HG03108 (cell line): ENCODE data around the gene TIMM9.
"Not testable (repeated sequence)": the region's sequence is repeated elsewhere in the genome, so short reads cannot be mapped to it uniquely, and the experiment has no call there.

ENCODE experiments used
- ATAC-seq: cut with Tn5 transposase; IDR thresholded peaks from one replicate; pipeline ENCODE4 v1.9.1; 2021; ENCODE audit warnings: moderate library complexity; ENCODE audit not compliant: unreplicated experiment

TIMM9 gene

GRCh38 chr14:58398895-58399294, 28.4 kb downstream of the TIMM9 start:
- ATAC-seq = no peak

DNA sequence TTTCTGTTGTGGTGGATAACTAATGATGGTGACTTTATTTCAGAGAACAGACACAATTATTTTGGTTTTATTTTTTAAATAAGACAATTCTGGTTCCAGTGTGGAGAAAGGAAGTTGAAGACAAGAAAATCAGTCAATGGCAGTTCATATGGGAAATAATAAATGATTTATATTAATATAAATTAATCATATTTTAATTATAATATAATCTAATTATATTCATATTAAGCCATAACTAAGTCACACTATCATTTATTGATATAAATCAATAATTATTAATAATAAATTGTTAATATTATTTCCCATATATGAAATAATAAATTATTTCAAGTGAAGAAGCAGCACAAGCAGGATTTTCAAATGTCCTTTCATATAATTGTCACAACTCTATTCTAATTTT, 28.8 kb downstream of the TIMM9 start:
- ATAC-seq = no peak

DNA sequence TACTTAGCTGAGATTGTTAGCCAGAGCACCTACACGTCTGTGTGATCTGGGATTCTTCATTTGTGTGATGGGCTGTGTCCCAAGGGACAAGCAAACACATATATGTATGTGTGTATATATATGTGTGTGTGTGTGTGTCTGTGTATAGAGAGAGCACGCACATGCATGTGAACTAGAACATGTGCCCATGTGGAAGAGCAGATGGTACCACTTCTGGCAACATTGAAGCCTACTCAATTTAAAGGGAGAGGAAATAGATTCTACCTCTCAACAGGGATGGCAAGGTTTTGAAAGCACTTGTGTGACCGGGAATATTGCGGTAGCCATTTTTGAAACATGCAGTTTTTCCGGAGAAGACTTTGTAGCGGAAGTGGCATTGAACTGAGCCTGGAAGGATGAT, 30.2 kb downstream of the TIMM9 start:
- no peak for ATAC-seq

- peak; percentile 94 for ATAC-seq
These were observed 31.2 kb downstream of the TIMM9 start, which contains the start of gene TOMM20L for GRCh38 chr14:58395812-58396788. TSS of gene TOMM20L (plus strand) at chr14:58395930. CDS start at chr14:58395958, 28 bp downstream.

DNA sequence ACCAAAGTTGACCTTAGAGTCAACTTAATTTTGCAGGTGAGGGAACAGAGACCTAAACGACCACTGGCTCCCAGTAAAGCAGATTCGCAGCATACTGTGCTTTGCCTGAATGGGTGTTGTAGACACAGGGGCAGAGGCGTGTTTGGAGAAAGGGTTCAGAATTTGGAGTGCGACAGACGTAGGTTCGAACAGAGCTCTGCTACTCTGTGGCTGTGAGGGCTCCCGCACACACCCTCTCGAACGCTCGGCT, 31.8 kb downstream of the TIMM9 start:
- no peak for ATAC-seq

DNA sequence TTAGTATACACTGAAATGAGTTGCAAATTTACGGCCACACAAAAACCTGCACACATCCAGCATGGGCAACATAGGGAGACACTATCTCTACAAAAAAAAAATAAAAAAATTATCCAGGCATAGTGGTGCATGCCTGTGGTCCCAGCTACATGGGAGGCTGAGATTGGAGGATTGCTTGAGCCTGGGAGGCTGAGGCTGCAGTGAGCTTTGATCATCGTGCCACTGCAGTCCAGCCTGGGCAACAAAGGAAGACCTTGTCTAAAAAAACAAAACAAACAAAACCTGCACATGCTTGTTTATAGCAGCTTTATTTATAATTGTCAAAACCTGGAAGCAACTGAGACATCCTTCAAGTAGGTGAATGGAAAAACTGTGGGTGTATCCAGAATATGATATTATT, 36.5 kb downstream of the TIMM9 start:
- no peak for ATAC-seq

DNA sequence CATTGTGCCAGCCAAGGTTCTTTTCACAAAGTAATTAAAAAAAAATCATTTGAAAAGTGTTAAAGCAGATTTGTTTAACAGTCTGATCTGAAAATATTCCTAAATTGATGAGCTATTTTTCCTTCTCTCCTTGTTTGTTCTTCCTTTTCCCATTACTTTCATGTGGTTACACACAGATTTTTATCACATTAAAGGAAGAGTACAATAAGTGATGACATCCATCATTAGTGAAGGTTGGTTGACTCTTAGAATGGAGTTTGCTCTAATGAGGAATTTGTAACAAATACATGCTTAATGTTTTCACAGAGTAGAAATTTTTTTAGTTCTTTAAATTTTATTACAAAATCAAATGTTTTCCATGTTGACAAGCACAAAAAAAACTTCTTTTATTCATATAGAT, 50.5 kb downstream of the TIMM9 start:
- no peak for ATAC-seq

- no peak for ATAC-seq
These were observed 58.4 kb downstream of the TIMM9 start for GRCh38 chr14:58368956-58369355.

- no peak for ATAC-seq
These were observed 60.0 kb downstream of the TIMM9 start for GRCh38 chr14:58367296-58367695.

DNA sequence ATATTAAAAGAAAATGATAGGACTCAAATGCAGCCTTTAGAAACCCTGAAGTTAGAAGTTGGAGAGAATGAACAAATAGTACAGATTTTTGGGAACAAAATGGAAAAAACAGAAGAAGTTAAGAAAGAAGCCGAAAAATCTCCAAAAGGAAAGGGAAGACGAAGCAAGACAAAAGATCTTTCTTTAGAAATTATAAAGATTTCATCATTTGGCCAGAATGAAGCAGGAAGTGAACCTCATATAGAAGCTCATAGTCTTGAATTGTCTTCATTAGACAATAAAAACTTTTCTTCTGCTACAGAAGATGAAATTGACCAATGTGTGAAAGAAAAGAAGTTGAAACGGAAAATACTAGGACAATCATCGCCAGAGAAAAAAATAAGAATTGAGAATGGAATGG, 63.0 kb downstream of the TIMM9 start:
- ATAC-seq = no peak

GRCh38 chr14:58362798-58363412, 64.4 kb downstream of the TIMM9 start:
- no peak for ATAC-seq

- ATAC-seq = not testable (repeated sequence)
These were observed 65.1 kb downstream of the TIMM9 start for GRCh38 chr14:58362272-58362671.
